B cell (primary cell): ENCODE results near the gene GNPAT. TPM values are rescaled to one million over a fixed set of nuclear protein-coding genes. Genes with fewer than 3 reads are reported as not detected.

Experiments used
- ATAC-seq: fragments of 200-7000 bp; cut with Tn5 transposase; one replicate; pipeline ENCODE4 v1.10.0; 2021; ENCODE audit warnings: low read depth, mild to moderate bottlenecking, moderate number of reproducible peaks, moderate library complexity
- CTCF ChIA-PET: fragments of 350-600 bp; sonication (Branson Sonifier 250); formaldehyde crosslinking; loops from one replicate; lab custom pipeline; 2021; ENCODE audit warnings: antibody characterized with exemption, inconsistent platforms; lab: Charles Lee
- POLR2A ChIA-PET: fragments of 350-600 bp; sonication (Branson Sonifier 250); formaldehyde crosslinking; loops from one replicate; lab custom pipeline; 2021; ENCODE audit warnings: antibody characterized with exemption; lab: Charles Lee
- DNase-seq: peaks from one replicate; pipeline ENCODE4 v3.0.0; 2013
- H2AFZ ChIP-seq: 2 replicates; pipeline ENCODE4 v1.6.1; 2012; ENCODE audit warnings: mild to moderate bottlenecking, low read depth, low read length; ENCODE audit not compliant: insufficient read depth, poor library complexity, severe bottlenecking
- H3K27ac ChIP-seq, 2 donors: 1 replicate in 1 of 2; 2 replicates in 1 of 2; pipeline ENCODE4 v1.5.1; 2012 to 2013; ENCODE audit warnings: low read length in 2 of 2, mild to moderate bottlenecking in 2 of 2, moderate library complexity in 1 of 2
- H3K27me3 ChIP-seq, 4 experiments: fragments of 200-600 bp in 1 of 4; sonication (generic) in 1 of 4; replicated peaks in 1 of 4; 1 replicate in 2 of 4; 2 replicates in 2 of 4; pipeline versions ENCODE4 v1.6.1 to v1.7.0; 2013 to 2016; ENCODE audit warnings: low read length in 3 of 4, mild to moderate bottlenecking in 2 of 4, mixed read lengths in 1 of 4, moderate library complexity in 1 of 4; ENCODE audit not compliant: insufficient read depth in 4 of 4, control insufficient read depth in 3 of 4; ENCODE audit errors: control extremely low read depth in 1 of 4
- H3K36me3 ChIP-seq, 2 experiments: replicated peaks in 1 of 2; 1 replicate in 1 of 2; 2 replicates in 1 of 2; pipeline versions ENCODE4 v1.6.1 to v1.7.1; 2013; ENCODE audit warnings: low read length in 1 of 2; ENCODE audit not compliant: insufficient read depth in 2 of 2, control insufficient read depth in 1 of 2; ENCODE audit errors: control extremely low read depth in 1 of 2, extremely low read depth in 1 of 2
- H3K4me1 ChIP-seq, 2 donors: fragments of 200-600 bp in 1 of 2; sonication (generic) in 1 of 2; 1 replicate in 1 of 2; 2 replicates in 1 of 2; pipeline versions ENCODE4 v1.5.1 to v1.6.1; 2013 to 2017; ENCODE audit warnings: low read length in 2 of 2; ENCODE audit not compliant: control insufficient read depth in 2 of 2, insufficient read depth in 2 of 2
- H3K4me2 ChIP-seq: replicated peaks from 2 replicates; pipeline ENCODE3; 2012; ENCODE audit warnings: mild to moderate bottlenecking, low read depth, low read length; ENCODE audit not compliant: poor library complexity, severe bottlenecking
- H3K4me3 ChIP-seq, 5 experiments: fragments of 200-600 bp in 1 of 5; sonication (generic) in 1 of 5; 1 replicate in 3 of 5; 2 replicates in 2 of 5; pipeline versions ENCODE4 v1.5.1 to v1.7.0; 2011 to 2016; ENCODE audit warnings: low read length in 4 of 5, mild to moderate bottlenecking in 4 of 5, low read depth in 2 of 5, control low read depth in 1 of 5, moderate library complexity in 1 of 5; ENCODE audit not compliant: insufficient read depth in 1 of 5; ENCODE audit errors: control extremely low read depth in 1 of 5, extremely low read depth in 1 of 5
- H3K79me2 ChIP-seq: fragments of 200-600 bp; sonication (generic); one replicate; pipeline ENCODE4 v1.6.0; 2016; ENCODE audit warnings: low read length; ENCODE audit not compliant: control insufficient read depth, insufficient read depth
- H3K9ac ChIP-seq: fragments of 200-600 bp; sonication (generic); 2 replicates; pipeline ENCODE4 v1.6.1; 2017; ENCODE audit warnings: mild to moderate bottlenecking, low read length, moderate library complexity
- H3K9me3 ChIP-seq, 3 donors: one replicate each; pipeline versions ENCODE4 v1.6.1 to v1.7.1; 2013; ENCODE audit warnings: low read length in 2 of 3; ENCODE audit not compliant: control insufficient read depth in 2 of 3, insufficient read depth in 1 of 3; ENCODE audit errors: control extremely low read depth in 1 of 3
- H4K20me1 ChIP-seq: 2 replicates; pipeline ENCODE4 v1.6.0; 2012; ENCODE audit warnings: mild to moderate bottlenecking, low read length; ENCODE audit not compliant: insufficient read depth, control insufficient read depth, poor library complexity, severe bottlenecking
- H3K27ac Mint-ChIP-seq: one replicate; pipeline ENCODE4 v1.8.0; 2021; ENCODE audit warnings: mixed read lengths
- H3K27me3 Mint-ChIP-seq: one replicate; pipeline ENCODE4 v1.8.0; 2021; ENCODE audit warnings: mixed read lengths
- H3K4me1 Mint-ChIP-seq: one replicate; pipeline ENCODE4 v1.8.0; 2021; ENCODE audit warnings: mixed read lengths
- H3K4me3 Mint-ChIP-seq: one replicate; pipeline ENCODE4 v1.8.0; 2021; ENCODE audit warnings: mixed read lengths
- H3K9me3 Mint-ChIP-seq: one replicate; pipeline ENCODE4 v1.8.0; 2022; ENCODE audit warnings: mixed read lengths; ENCODE audit not compliant: insufficient read depth
- CTCF ChIP-seq: fragments of 200-600 bp; IDR thresholded peaks from one replicate; pipeline ENCODE4 v1.8.0; 2022; ENCODE audit warnings: antibody characterized with exemption, mild to moderate bottlenecking
- EZH2 ChIP-seq: IDR thresholded peaks from 2 replicates; pipeline ENCODE4 v1.6.1; 2012; ENCODE audit warnings: borderline replicate concordance, low read depth, mild to moderate bottlenecking, moderate library complexity, low read length; ENCODE audit not compliant: insufficient read depth, poor library complexity, severe bottlenecking
- WGBS: methylation state at CpG from one replicate; pipeline ENCODE4 v1.1.5; 2013; ENCODE audit warnings: missing lambda C conversion rate; ENCODE audit not compliant: insufficient coverage; 5-methylcytosine and 5-hydroxymethylcytosine counted together
- intact Hi-C: fragments of 100-400 bp; cut with micrococcal nuclease; formaldehyde crosslinking; loops from one replicate; pipeline ENCODE4 v1.10.0; 2022
- polyA plus RNA-seq: library from polyadenylated mRNA; depleted of rRNA; stranded (reverse); fragments of >200 nt; gene quantifications from 2 replicates; pipeline ENCODE4 v1.2.3, GENCODE V29; 2012
- total RNA-seq, 2 donors: library from RNA; stranded (reverse); fragments of 120-200 nt in 1 of 2; gene quantifications; 1 replicate in 1 of 2; 2 replicates in 1 of 2; pipeline versions ENCODE4 v1.2.3 to v1.2.4, GENCODE V29; 2013 to 2022

GNPAT gene
- total and polyA plus RNA-seq, 2 donors (not counting 1 experiment from before 2014, with no cell fraction given), result 19.5 to 49.0 TPM

DNA sequence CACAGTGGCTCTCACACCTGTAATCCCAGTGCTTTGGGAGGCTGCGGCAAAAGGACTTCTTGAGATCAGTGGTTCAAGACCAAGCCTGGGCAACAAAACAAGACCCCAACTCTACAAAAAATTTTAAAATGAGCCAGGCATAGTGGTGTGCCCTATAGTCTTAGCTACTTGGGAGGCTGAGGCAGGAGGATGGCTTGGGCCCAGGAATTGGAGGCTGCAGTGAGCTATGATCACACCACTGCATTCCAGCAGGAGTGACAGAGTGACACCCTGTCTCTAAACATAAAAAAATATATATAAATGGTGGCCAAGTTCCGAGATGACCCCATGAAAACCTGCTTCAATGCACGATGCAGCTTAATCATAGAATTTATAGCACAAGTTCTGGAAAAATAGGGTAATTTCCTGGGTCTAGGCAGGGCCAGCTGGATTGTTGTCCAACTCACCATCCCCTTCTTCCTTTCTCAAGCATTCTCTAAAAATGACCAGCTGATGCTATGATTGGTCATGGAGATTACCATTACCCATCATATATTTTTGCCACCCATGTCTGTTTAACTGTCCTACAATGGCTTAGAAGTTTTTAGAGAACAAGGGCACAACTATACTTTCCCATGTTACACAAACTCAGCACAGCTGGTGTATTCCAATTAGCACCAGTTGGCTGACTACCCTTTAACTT lies 5.3 kb upstream of the GNPAT start:
- H3K9me3 ChIP-seq, result no peaks in the 10 kb centered on the region
- intact Hi-C loops, result no loop called here
- Mint-ChIP-seq H3K27me3 (no peaks in the 10 kb centered on the region), H3K4me1 (peaks cover 61% of the 10 kb centered on the region), H3K4me3 (no peak overlapping the region), H3K9me3 (no peaks in the 10 kb centered on the region), H3K27ac (no peak overlapping the region)
- peaks cover 20 to 23% of the 10 kb centered on the region in 2 donors for H3K4me1 ChIP-seq
- peaks cover 92% of the 10 kb centered on the region for H3K79me2 ChIP-seq
- ChIA-PET POLR2A (no interaction called here), CTCF (no interaction called here)
- no peaks in the 10 kb centered on the region for H3K27me3 ChIP-seq
- no peak overlapping the region for H3K9ac ChIP-seq
- TF ChIP-seq EZH2 (no peak), CTCF (no peak)
- ATAC-seq (no peak), DNase-seq (no peak)
- peaks cover 18% of the 10 kb centered on the region for H4K20me1 ChIP-seq
- peaks cover 0 to 31% of the 10 kb centered on the region in 2 experiments for H3K36me3 ChIP-seq
- WGBS, result 100% methylated on average over 1 of the region's 3 CpGs
- no peak overlapping the region for H3K4me3 ChIP-seq
- no peak overlapping the region for H3K4me2 ChIP-seq
- no peak overlapping the region for H2AFZ ChIP-seq
- H3K27ac ChIP-seq, result no peak overlapping the region

- no peaks in the 10 kb centered on the region for H3K27me3 Mint-ChIP-seq
- Histone ChIP-seq H3K36me3 (peaks cover 0 to 31% of the 10 kb centered on the region in 2 experiments), H3K4me3 (no peak overlapping the region), H3K27ac (no peak overlapping the region), H3K4me1 (peaks cover 20 to 23% of the 10 kb centered on the region in 2 donors), H3K79me2 (peaks cover 93% of the 10 kb centered on the region), H3K9me3 (no peaks in the 10 kb centered on the region), H2AFZ (no peak overlapping the region), H3K27me3 (no peaks in the 10 kb centered on the region), H4K20me1 (peaks cover 18% of the 10 kb centered on the region), H3K9ac (no peak overlapping the region), H3K4me2 (no peak overlapping the region)
- no peak overlapping the region for H3K4me3 Mint-ChIP-seq
- no peaks in the 10 kb centered on the region for H3K9me3 Mint-ChIP-seq
- H3K27ac Mint-ChIP-seq, result no peak overlapping the region
- WGBS, result 71% methylated on average over 1 of the region's 4 CpGs
- ATAC-seq, result no peak
- ChIA-PET POLR2A (interaction anchor here (0.6 kb wide), 1 partner anchor 21 kb away, joined by 3 read pairs; no protein-coding TSS in a partner anchor), CTCF (no interaction called here)
- H3K4me1 Mint-ChIP-seq, result peaks cover 61% of the 10 kb centered on the region
- no peak for DNase-seq
- TF ChIP-seq CTCF, result no peak
- TF ChIP-seq EZH2, result no peak
- intact Hi-C loops, result no loop called here
Observed at GRCh38 chr1:231236208-231236591, 4.8 kb upstream of the GNPAT start.
